Liver (tissue), 9 donors: Measurements from ENCODE around the gene CRTAP. TPM values are rescaled to one million over a fixed set of nuclear protein-coding genes. Genes with fewer than 3 reads are reported as not detected.
"Not testable (repeated sequence)": the region's sequence is repeated elsewhere in the genome, so short reads cannot be mapped to it uniquely, and the experiment has no call there.

Experiments
- DNase-seq: peaks from one replicate; pipeline ENCODE4 v3.0.0-alpha.2; 2017; ENCODE audit warnings: low spot score
- H3K27ac ChIP-seq, 2 donors: one replicate each; pipeline ENCODE4 v1.7.0; 2013; ENCODE audit warnings: inconsistent platforms in 2 of 2, low read length in 2 of 2, control low read depth in 1 of 2, low read depth in 1 of 2, mild to moderate bottlenecking in 1 of 2
- H3K27me3 ChIP-seq, 4 donors: one replicate each; pipeline versions ENCODE4 v1.6.1 to v1.7.0; 2013; ENCODE audit warnings: low read length in 3 of 4, inconsistent platforms in 1 of 4, mild to moderate bottlenecking in 1 of 4, moderate library complexity in 1 of 4; ENCODE audit not compliant: control insufficient read depth in 4 of 4, insufficient read depth in 4 of 4
- H3K36me3 ChIP-seq, 4 donors: one replicate each; pipeline versions ENCODE4 v1.6.1 to v1.7.0; 2013; ENCODE audit warnings: low read length in 3 of 4, mild to moderate bottlenecking in 3 of 4, low read depth in 1 of 4, moderate library complexity in 1 of 4; ENCODE audit not compliant: control insufficient read depth in 4 of 4, insufficient read depth in 3 of 4
- H3K4me1 ChIP-seq, 4 donors: one replicate each; pipeline versions ENCODE4 v1.6.1 to v1.7.0; 2013; ENCODE audit warnings: low read length in 3 of 4, mild to moderate bottlenecking in 3 of 4, moderate library complexity in 1 of 4; ENCODE audit not compliant: control insufficient read depth in 4 of 4, insufficient read depth in 4 of 4
- H3K4me3 ChIP-seq, 3 donors: one replicate each; pipeline versions ENCODE4 v1.6.1 to v1.7.0; 2013; ENCODE audit warnings: low read length in 3 of 3, control low read depth in 1 of 3, low read depth in 1 of 3, mild to moderate bottlenecking in 1 of 3
- H3K9ac ChIP-seq, 2 donors: one replicate each; pipeline ENCODE4 v1.7.0; 2013; ENCODE audit warnings: low read length in 2 of 2, mild to moderate bottlenecking in 2 of 2, moderate library complexity in 2 of 2, control low read depth in 1 of 2, low read depth in 1 of 2
- H3K9me3 ChIP-seq, 4 donors: one replicate each; pipeline versions ENCODE4 v1.6.1 to v1.7.0; 2013; ENCODE audit warnings: low read length in 3 of 4; ENCODE audit not compliant: control insufficient read depth in 4 of 4
- ATF3 ChIP-seq: IDR thresholded peaks from 2 replicates; pipeline ENCODE4 v1.6.1; 2016; ENCODE audit warnings: antibody characterized with exemption
- EGR1 ChIP-seq, 2 donors: IDR thresholded peaks; 2 replicates each; pipeline ENCODE4 v1.6.1; 2016 to 2018; ENCODE audit warnings: antibody characterized with exemption in 2 of 2, low read depth in 2 of 2
- FOXA2 ChIP-seq: IDR thresholded peaks from 2 replicates; pipeline ENCODE4 v1.6.1; 2016; ENCODE audit warnings: antibody characterized with exemption
- HNF4A ChIP-seq, 2 donors: conservative IDR thresholded peaks; 2 replicates each; pipeline ENCODE4 v1.6.1; 2016; ENCODE audit warnings: antibody characterized with exemption in 2 of 2, mild to moderate bottlenecking in 2 of 2
- HNF4G ChIP-seq: IDR thresholded peaks from 2 replicates; pipeline ENCODE4 v1.6.1; 2016; ENCODE audit warnings: antibody characterized with exemption
- NR2F2 ChIP-seq: IDR thresholded peaks from 2 replicates; pipeline ENCODE4 v1.6.1; 2016; ENCODE audit warnings: antibody characterized with exemption
- RAD21 ChIP-seq, 2 donors: IDR thresholded peaks; 2 replicates each; pipeline ENCODE4 v1.6.1; 2016; ENCODE audit warnings: antibody characterized with exemption in 2 of 2, mild to moderate bottlenecking in 2 of 2
- ZBTB33 ChIP-seq: IDR thresholded peaks from 2 replicates; pipeline ENCODE4 v1.6.1; 2016; ENCODE audit warnings: antibody characterized with exemption
- WGBS: extraction: QIAGEN DNeasy Blood & Tissue Kit; methylation state at CpG from one replicate; pipeline ENCODE4 v1.1.7; 2013; 5-methylcytosine and 5-hydroxymethylcytosine counted together
- polyA plus RNA-seq, 2 donors: library from polyadenylated mRNA; stranded (reverse) in 1 of 2; unstranded in 1 of 2; fragments of 200-250 nt in 1 of 2; fragments of >200 nt in 1 of 2; fragmentation: Nextera tagmentation in 1 of 2; extraction: Ambion mirVana in 1 of 2; gene quantifications; one replicate each; pipeline versions ENCODE4 v1.2.1 to v1.2.3, GENCODE V29; 2013 to 2015
- total RNA-seq, 2 donors: library from RNA; depleted of rRNA; stranded (reverse); fragments of >200 nt; gene quantifications; one replicate each; pipeline ENCODE4 v1.2.3, GENCODE V29; 2014
- TF ChIP-seq, protein P1 (sequence below): IDR thresholded peaks from 2 replicates; pipeline ENCODE4 v1.6.1; 2016; ENCODE audit warnings: antibody characterized with exemption, mild to moderate bottlenecking
- donor health status: healthy.
- donor health status: healthy.
- donor health status: healthy.
- donor health status: healthy.
- donor health status: healthy.

The CRTAP gene
- total and polyA plus RNA-seq, 4 donors: 26.5 to 47.6 (median 38.5) TPM

- 67% methylated on average over 3 of the region's 3 CpGs for WGBS
Measured at GRCh38 chr3:33105341-33105948, 8.4 kb upstream of the CRTAP start.

DNA sequence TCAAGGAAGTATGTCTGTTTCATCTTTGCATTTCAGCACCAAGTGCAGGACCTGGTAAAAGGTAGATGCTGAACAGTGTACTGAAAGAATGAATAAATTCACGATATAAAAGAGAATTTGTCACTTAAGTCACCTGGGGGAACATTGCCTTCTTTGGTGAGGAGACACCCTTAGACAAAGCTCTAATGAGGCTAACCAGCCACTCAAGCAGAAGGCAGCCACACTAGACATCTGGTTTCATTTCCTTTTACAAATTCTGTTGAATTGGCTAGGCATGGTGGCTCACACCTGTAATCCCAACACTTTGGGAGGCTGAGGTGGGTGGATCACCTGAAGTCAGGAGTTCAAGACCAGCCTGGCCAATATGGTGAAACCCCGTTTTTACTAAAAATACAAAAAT is 7.0 kb upstream of the CRTAP start:
- DNase-seq, H3K4me3 ChIP-seq, H3K9me3 ChIP-seq, H3K36me3 ChIP-seq, H3K27me3 ChIP-seq, H3K4me1 ChIP-seq, H3K9ac ChIP-seq, H3K27ac ChIP-seq: not testable (repeated sequence)
- 93% methylated on average over 2 of the region's 2 CpGs for WGBS

More at GRCh38 chr3:33105341-33105948, 8.4 kb upstream of the CRTAP start:
- Histone ChIP-seq H3K36me3 (no peaks in the 10 kb centered on the region), H3K9me3 (no peaks in the 10 kb centered on the region), H3K4me3 (no peak overlapping the region), H3K4me1 (peaks cover 0 to 6% (median 3%) of the 10 kb centered on the region in 4 donors), H3K27me3 (no peaks in the 10 kb centered on the region), H3K9ac (no peak overlapping the region), H3K27ac (no peak overlapping the region)
- no peak for DNase-seq
- TF ChIP-seq HNF4A (conservative IDR thresholded peaks at IDR 0.05): no peak
- no peak for TF ChIP-seq ATF3
- no peak for TF ChIP-seq RAD21 (IDR thresholded peaks at IDR 0.05)
- TF ChIP-seq, protein P1, sequence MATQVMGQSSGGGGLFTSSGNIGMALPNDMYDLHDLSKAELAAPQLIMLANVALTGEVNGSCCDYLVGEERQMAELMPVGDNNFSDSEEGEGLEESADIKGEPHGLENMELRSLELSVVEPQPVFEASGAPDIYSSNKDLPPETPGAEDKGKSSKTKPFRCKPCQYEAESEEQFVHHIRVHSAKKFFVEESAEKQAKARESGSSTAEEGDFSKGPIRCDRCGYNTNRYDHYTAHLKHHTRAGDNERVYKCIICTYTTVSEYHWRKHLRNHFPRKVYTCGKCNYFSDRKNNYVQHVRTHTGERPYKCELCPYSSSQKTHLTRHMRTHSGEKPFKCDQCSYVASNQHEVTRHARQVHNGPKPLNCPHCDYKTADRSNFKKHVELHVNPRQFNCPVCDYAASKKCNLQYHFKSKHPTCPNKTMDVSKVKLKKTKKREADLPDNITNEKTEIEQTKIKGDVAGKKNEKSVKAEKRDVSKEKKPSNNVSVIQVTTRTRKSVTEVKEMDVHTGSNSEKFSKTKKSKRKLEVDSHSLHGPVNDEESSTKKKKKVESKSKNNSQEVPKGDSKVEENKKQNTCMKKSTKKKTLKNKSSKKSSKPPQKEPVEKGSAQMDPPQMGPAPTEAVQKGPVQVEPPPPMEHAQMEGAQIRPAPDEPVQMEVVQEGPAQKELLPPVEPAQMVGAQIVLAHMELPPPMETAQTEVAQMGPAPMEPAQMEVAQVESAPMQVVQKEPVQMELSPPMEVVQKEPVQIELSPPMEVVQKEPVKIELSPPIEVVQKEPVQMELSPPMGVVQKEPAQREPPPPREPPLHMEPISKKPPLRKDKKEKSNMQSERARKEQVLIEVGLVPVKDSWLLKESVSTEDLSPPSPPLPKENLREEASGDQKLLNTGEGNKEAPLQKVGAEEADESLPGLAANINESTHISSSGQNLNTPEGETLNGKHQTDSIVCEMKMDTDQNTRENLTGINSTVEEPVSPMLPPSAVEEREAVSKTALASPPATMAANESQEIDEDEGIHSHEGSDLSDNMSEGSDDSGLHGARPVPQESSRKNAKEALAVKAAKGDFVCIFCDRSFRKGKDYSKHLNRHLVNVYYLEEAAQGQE: no peak

GRCh38 chr3:33111581-33111980 is 2.2 kb upstream of the CRTAP start:
- 92% methylated on average over 8 of the region's 8 CpGs for whole genome bisulfite sequencing
- TF ChIP-seq EGR1 (IDR thresholded peaks at IDR 0.05; ENCODE audit: low read depth in 2 of 2) (no peak), HNF4A (conservative IDR thresholded peaks at IDR 0.05) (no peak), HNF4G (no peak), ATF3 (no peak), NR2F2 (no peak), ZBTB33 (no peak), FOXA2 (no peak)
- Histone ChIP-seq H3K9ac (no peak overlapping the region), H3K27ac (no peak overlapping the region), H3K4me1 (peaks cover 0 to 14% (median 8%) of the 10 kb centered on the region in 4 donors), H3K9me3 (no peaks in the 10 kb centered on the region), H3K4me3 (no peak overlapping the region), H3K27me3 (no peaks in the 10 kb centered on the region), H3K36me3 (no peaks in the 10 kb centered on the region)
- no peak for DNase-seq
